Gastrocnemius medialis (tissue), 4 donors: ENCODE data around the gene KMT5C.

Experiments
- POLR2A ChIP-seq, 2 donors: fragments of 450-650 bp; IDR thresholded peaks; one replicate each; pipeline ENCODE4 v1.6.1; 2017; ENCODE audit warnings: antibody characterized with exemption in 2 of 2, mild to moderate bottlenecking in 2 of 2, moderate library complexity in 2 of 2
- TF ChIP-seq, protein P1 (sequence below), 5 experiments: fragments of 450-650 bp in 3 of 5; fragments of 200-600 bp in 2 of 5; sonication (generic) in 2 of 5; IDR thresholded peaks in 4 of 5; conservative IDR thresholded peaks in 1 of 5; 1 replicate in 4 of 5; 2 replicates in 1 of 5; pipeline ENCODE4 v1.5.1; 2016 to 2019; ENCODE audit warnings: antibody characterized with exemption in 5 of 5, mild to moderate bottlenecking in 3 of 5, moderate library complexity in 3 of 5

DNA sequence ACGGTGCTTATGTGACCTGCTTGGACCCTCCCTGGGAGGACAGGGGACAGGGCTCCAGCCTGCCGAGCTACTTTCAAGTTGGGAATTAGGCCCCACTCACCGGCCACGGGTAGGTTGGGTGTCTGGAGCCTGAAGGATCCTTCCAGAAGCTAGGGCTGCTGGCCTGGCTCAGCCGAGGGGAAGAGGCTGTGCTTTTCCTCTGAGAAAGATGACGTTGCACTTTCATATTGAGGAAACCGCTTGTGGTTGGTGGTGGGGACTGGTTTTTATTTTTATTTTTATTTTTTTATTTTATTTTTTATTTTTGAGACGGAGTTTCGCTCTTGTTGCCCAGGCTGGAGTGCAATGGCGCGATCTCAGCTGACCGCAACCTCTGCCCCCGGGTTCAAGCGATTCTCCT lies 14.5 kb upstream of the KMT5C start, which contains the start of gene TMEM150B:
- no peak for TF ChIP-seq POLR2A (IDR thresholded peaks at IDR 0.05)
- TF ChIP-seq, protein P1, sequence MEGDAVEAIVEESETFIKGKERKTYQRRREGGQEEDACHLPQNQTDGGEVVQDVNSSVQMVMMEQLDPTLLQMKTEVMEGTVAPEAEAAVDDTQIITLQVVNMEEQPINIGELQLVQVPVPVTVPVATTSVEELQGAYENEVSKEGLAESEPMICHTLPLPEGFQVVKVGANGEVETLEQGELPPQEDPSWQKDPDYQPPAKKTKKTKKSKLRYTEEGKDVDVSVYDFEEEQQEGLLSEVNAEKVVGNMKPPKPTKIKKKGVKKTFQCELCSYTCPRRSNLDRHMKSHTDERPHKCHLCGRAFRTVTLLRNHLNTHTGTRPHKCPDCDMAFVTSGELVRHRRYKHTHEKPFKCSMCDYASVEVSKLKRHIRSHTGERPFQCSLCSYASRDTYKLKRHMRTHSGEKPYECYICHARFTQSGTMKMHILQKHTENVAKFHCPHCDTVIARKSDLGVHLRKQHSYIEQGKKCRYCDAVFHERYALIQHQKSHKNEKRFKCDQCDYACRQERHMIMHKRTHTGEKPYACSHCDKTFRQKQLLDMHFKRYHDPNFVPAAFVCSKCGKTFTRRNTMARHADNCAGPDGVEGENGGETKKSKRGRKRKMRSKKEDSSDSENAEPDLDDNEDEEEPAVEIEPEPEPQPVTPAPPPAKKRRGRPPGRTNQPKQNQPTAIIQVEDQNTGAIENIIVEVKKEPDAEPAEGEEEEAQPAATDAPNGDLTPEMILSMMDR (IDR thresholded peaks at IDR 0.05 in 4 of 5, conservative IDR thresholded peaks at IDR 0.05 in 1 of 5), result no peak
